Measurements from ENCODE around the gene HOXD1. TPM values are rescaled to one million over a fixed set of nuclear protein-coding genes. Genes with fewer than 3 reads are reported as not detected.

Gene HOXD1
- polyA plus RNA-seq, 1 experiment = not detected

GRCh38 chr2:176158855-176159662 lies 29.4 kb upstream of the HOXD1 start:
- ChIA-PET POLR2A (no interaction called here), CTCF (no interaction called here)
- no peak for DNase-seq (ENCODE audit: low read depth)
- Histone ChIP-seq H3K36me3 (ENCODE audit: control insufficient read depth, insufficient read depth, low read length) (no peaks in the 10 kb centered on the region), H3K27me3 (ENCODE audit: control insufficient read depth, insufficient read depth, low read length) (peaks cover 67% of the 10 kb centered on the region), H3K4me3 (ENCODE audit: low read depth, low read length) (no peak overlapping the region)
- TF ChIP-seq CTCF (IDR thresholded peaks at IDR 0.05; ENCODE audit: insufficient read depth, low read depth, low read length) = no peak

DNA sequence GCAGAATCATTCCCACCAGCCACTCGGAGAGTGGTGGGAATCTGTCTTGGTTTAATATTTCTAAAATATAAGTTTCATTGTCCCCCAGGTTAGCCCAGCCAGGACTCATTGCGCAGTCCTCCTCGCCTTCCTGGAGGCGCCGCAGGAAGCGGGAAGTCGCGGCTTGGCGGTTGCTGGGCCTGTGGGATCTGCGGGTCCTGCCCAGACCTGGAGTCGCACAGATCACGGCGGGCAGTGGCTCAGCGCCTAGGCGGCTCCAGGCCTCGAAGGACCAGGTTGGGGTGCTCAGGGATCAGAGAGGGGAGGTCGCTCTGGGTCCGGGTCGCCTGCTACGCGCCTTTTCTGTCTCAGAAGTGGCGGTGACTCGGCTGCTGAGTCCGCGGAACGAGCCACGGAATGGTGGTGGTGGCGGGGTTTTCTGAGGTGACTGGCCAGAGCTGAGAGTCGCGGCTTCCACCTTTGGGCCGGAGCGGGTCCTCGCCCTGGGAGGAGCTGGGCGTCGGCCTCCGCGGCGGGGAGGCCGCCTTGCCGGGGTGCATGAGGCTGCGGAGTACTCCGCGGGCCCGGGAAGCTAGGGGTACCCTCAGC lies 28.7 kb upstream of the HOXD1 start:
- CTCF ChIA-PET = interaction anchor here (0.6 to 1.2 kb wide), 4 partner anchors 15 to 999 kb away, joined by 3 to 4 read pairs (median 4); no protein-coding TSS in a partner anchor
- DNase-seq (ENCODE audit: low read depth) = no peak
- no peak overlapping the region for H3K4me3 ChIP-seq (ENCODE audit: low read depth, low read length)
- no peaks in the 10 kb centered on the region for H3K36me3 ChIP-seq (ENCODE audit: control insufficient read depth, insufficient read depth, low read length)
- peaks cover 74% of the 10 kb centered on the region for H3K27me3 ChIP-seq (ENCODE audit: control insufficient read depth, insufficient read depth, low read length)
- POLR2A ChIA-PET = no interaction called here
- no peak for TF ChIP-seq CTCF (IDR thresholded peaks at IDR 0.05; ENCODE audit: insufficient read depth, low read depth, low read length)

GRCh38 chr2:176160251-176160985 lies 28.1 kb upstream of the HOXD1 start:
- POLR2A ChIA-PET = no interaction called here
- Histone ChIP-seq H3K36me3 (ENCODE audit: control insufficient read depth, insufficient read depth, low read length) (no peaks in the 10 kb centered on the region), H3K4me3 (ENCODE audit: low read depth, low read length) (no peak overlapping the region), H3K27me3 (ENCODE audit: control insufficient read depth, insufficient read depth, low read length) (peaks cover 76% of the 10 kb centered on the region)
- CTCF ChIA-PET = interaction anchor here (0.6 to 1.2 kb wide), 4 partner anchors 14 to 998 kb away, joined by 3 to 4 read pairs (median 4); no protein-coding TSS in a partner anchor
- no peak for DNase-seq (ENCODE audit: low read depth)
- no peak for TF ChIP-seq CTCF (IDR thresholded peaks at IDR 0.05; ENCODE audit: insufficient read depth, low read depth, low read length)

GRCh38 chr2:176160986-176161824 lies 27.3 kb upstream of the HOXD1 start:
- DNase-seq (ENCODE audit: low read depth) = no peak
- POLR2A ChIA-PET = no interaction called here
- peaks cover 78% of the 10 kb centered on the region for H3K27me3 ChIP-seq (ENCODE audit: control insufficient read depth, insufficient read depth, low read length)
- CTCF ChIA-PET = interaction anchor here (1.2 to 2.8 kb wide), 6 partner anchors 14 to 476 kb away, joined by 3 to 12 read pairs (median 5); no protein-coding TSS in a partner anchor
- no peak overlapping the region for H3K4me3 ChIP-seq (ENCODE audit: low read depth, low read length)
- no peak for TF ChIP-seq CTCF (IDR thresholded peaks at IDR 0.05; ENCODE audit: insufficient read depth, low read depth, low read length)
- no peaks in the 10 kb centered on the region for H3K36me3 ChIP-seq (ENCODE audit: control insufficient read depth, insufficient read depth, low read length)
